WTC11 (cell line): Measurements from ENCODE around the gene SCAF11. TPM values are rescaled to one million over a fixed set of nuclear protein-coding genes. Genes with fewer than 3 reads are reported as not detected.

ENCODE experiments used
- ATAC-seq: fragments of 200-7000 bp; cut with Tn5 transposase; 2 replicates; pipeline ENCODE4 v1.10.0; 2021; ENCODE audit warnings: mild to moderate bottlenecking, moderate library complexity
- CTCF ChIA-PET: fragments of 300-600 bp; sonication (Branson Sonifier 250); formaldehyde crosslinking; loops from one replicate; lab custom pipeline; 2021; ENCODE audit warnings: antibody characterized with exemption; lab: Charles Lee
- POLR2A ChIA-PET: fragments of 350-600 bp; sonication (Branson Sonifier 250); formaldehyde crosslinking; loops from one replicate; lab custom pipeline; 2021; ENCODE audit warnings: antibody characterized with exemption; lab: Charles Lee
- DNase-seq: peaks from one replicate; pipeline ENCODE4 v3.0.0; 2021; ENCODE audit warnings: low spot score
- H3K27ac Mint-ChIP-seq: 2 replicates; pipeline ENCODE4 v1.8.0; 2021; ENCODE audit warnings: mixed read lengths
- H3K27me3 Mint-ChIP-seq: 2 replicates; pipeline ENCODE4 v1.8.0; 2021; ENCODE audit warnings: low read depth, mild to moderate bottlenecking, moderate library complexity, mixed read lengths
- H3K36me3 Mint-ChIP-seq: 2 replicates; pipeline ENCODE4 v1.8.0; 2021; ENCODE audit warnings: mixed read lengths
- H3K4me1 Mint-ChIP-seq: 2 replicates; pipeline ENCODE4 v1.8.0; 2022; ENCODE audit warnings: mixed read lengths
- H3K4me3 Mint-ChIP-seq: 2 replicates; pipeline ENCODE4 v1.8.0; 2021; ENCODE audit warnings: mild to moderate bottlenecking, moderate library complexity, mixed read lengths
- H3K9me3 Mint-ChIP-seq: 2 replicates; pipeline ENCODE4 v1.8.0; 2021; ENCODE audit warnings: mixed read lengths
- CTCF ChIP-seq: fragments of 200-600 bp; IDR thresholded peaks from 2 replicates; pipeline ENCODE4 v1.8.0; 2022; ENCODE audit warnings: antibody characterized with exemption
- E2F5 ChIP-seq: sonication (generic); formaldehyde crosslinking; IDR thresholded peaks from 2 replicates; pipeline ENCODE4 v1.8.1; 2022; ENCODE audit warnings: mild to moderate bottlenecking, moderate library complexity, missing genetic modification reagents
- ETV6 ChIP-seq: sonication (generic); formaldehyde crosslinking; IDR thresholded peaks from 2 replicates; pipeline ENCODE4 v1.8.1; 2022; ENCODE audit warnings: mild to moderate bottlenecking, missing genetic modification reagents
- FOXP1 ChIP-seq: sonication (generic); formaldehyde crosslinking; IDR thresholded peaks from 2 replicates; pipeline ENCODE4 v1.8.0; 2022; ENCODE audit warnings: missing genetic modification reagents, mild to moderate bottlenecking, moderate library complexity, borderline replicate concordance
- GABPB1 ChIP-seq: sonication (generic); formaldehyde crosslinking; IDR thresholded peaks from 2 replicates; pipeline ENCODE4 v1.8.1; 2023; ENCODE audit warnings: mild to moderate bottlenecking, missing genetic modification reagents
- GRHL2 ChIP-seq: fragments of 250-450 bp; sonication (Bioruptor Pico); IDR thresholded peaks from 2 replicates; pipeline ENCODE4 v1.8.0; 2022; ENCODE audit warnings: mild to moderate bottlenecking, moderate library complexity; ENCODE audit not compliant: insufficient replicate concordance, severe bottlenecking
- HMGA2 ChIP-seq: fragments of 250-450 bp; sonication (Bioruptor Pico); IDR thresholded peaks from 2 replicates; pipeline ENCODE4 v1.4.0; 2021; ENCODE audit warnings: mild to moderate bottlenecking, moderate library complexity
- JAZF1 ChIP-seq: fragments of 250-450 bp; sonication (Bioruptor Pico); IDR thresholded peaks from 2 replicates; pipeline ENCODE4 v1.9.0; 2021; ENCODE audit warnings: moderate library complexity, mild to moderate bottlenecking, inconsistent platforms
- KAT7 ChIP-seq: sonication (generic); formaldehyde crosslinking; IDR thresholded peaks from 2 replicates; pipeline ENCODE4 v1.8.1; 2023; ENCODE audit warnings: missing genetic modification reagents, mild to moderate bottlenecking, borderline replicate concordance
- MAX ChIP-seq: sonication (generic); formaldehyde crosslinking; IDR thresholded peaks from 2 replicates; pipeline ENCODE4 v1.8.0; 2022; ENCODE audit warnings: mild to moderate bottlenecking, missing genetic modification reagents
- MLX ChIP-seq: sonication (generic); formaldehyde crosslinking; IDR thresholded peaks from 2 replicates; pipeline ENCODE4 v1.8.1; 2023; ENCODE audit warnings: mild to moderate bottlenecking, missing genetic modification reagents, moderate library complexity
- NFATC4 ChIP-seq: fragments of 250-450 bp; sonication (Bioruptor Pico); IDR thresholded peaks from 2 replicates; pipeline ENCODE4 v1.9.0; 2021; ENCODE audit warnings: mild to moderate bottlenecking
- NR1H2 ChIP-seq: sonication (generic); formaldehyde crosslinking; IDR thresholded peaks from 2 replicates; pipeline ENCODE4 v1.9.0; 2021; ENCODE audit warnings: mild to moderate bottlenecking, moderate library complexity, missing genetic modification reagents
- PREB ChIP-seq: sonication (generic); formaldehyde crosslinking; IDR thresholded peaks from 2 replicates; pipeline ENCODE4 v1.8.1; 2022; ENCODE audit warnings: mild to moderate bottlenecking, missing genetic modification reagents, moderate library complexity, borderline replicate concordance
- PRRX2 ChIP-seq: fragments of 250-450 bp; sonication (Bioruptor Pico); IDR thresholded peaks from 2 replicates; pipeline ENCODE4 v1.8.0; 2021; ENCODE audit warnings: mild to moderate bottlenecking
- RORB ChIP-seq: fragments of 250-450 bp; sonication (Bioruptor Pico); IDR thresholded peaks from 2 replicates; pipeline ENCODE4 v1.9.0; 2021; ENCODE audit warnings: mild to moderate bottlenecking
- SOX15 ChIP-seq: fragments of 250-450 bp; sonication (Bioruptor Pico); IDR thresholded peaks from 2 replicates; pipeline ENCODE4 v1.9.0; 2021; ENCODE audit warnings: mild to moderate bottlenecking
- TCF7 ChIP-seq: sonication (generic); formaldehyde crosslinking; IDR thresholded peaks from 2 replicates; pipeline ENCODE4 v1.8.0; 2022; ENCODE audit warnings: mild to moderate bottlenecking, low read depth, missing genetic modification reagents, moderate library complexity
- TEAD4 ChIP-seq: sonication (generic); formaldehyde crosslinking; IDR thresholded peaks from 2 replicates; pipeline ENCODE4 v1.8.0; 2022; ENCODE audit warnings: mild to moderate bottlenecking, missing genetic modification reagents
- ZNF138 ChIP-seq: sonication (generic); formaldehyde crosslinking; conservative IDR thresholded peaks from 2 replicates; pipeline ENCODE4 v1.8.1; 2022; ENCODE audit warnings: mild to moderate bottlenecking, moderate library complexity, missing genetic modification reagents
- ZNF263 ChIP-seq: sonication (generic); formaldehyde crosslinking; IDR thresholded peaks from 2 replicates; pipeline ENCODE4 v1.8.1; 2022; ENCODE audit warnings: low read depth, mild to moderate bottlenecking, moderate library complexity, missing genetic modification reagents
- ZNF396 ChIP-seq: fragments of 250-450 bp; sonication (Bioruptor Pico); IDR thresholded peaks from 2 replicates; pipeline ENCODE4 v1.8.0; 2021; ENCODE audit warnings: mild to moderate bottlenecking, moderate library complexity, borderline replicate concordance
- ZNF532 ChIP-seq: fragments of 250-450 bp; sonication (Bioruptor Pico); IDR thresholded peaks from 2 replicates; pipeline ENCODE4 v1.9.0; 2021; ENCODE audit warnings: mild to moderate bottlenecking, borderline replicate concordance
- ZNF671 ChIP-seq: fragments of 250-450 bp; sonication (Bioruptor Pico); IDR thresholded peaks from 2 replicates; pipeline ENCODE4 v1.8.0; 2021; ENCODE audit warnings: mild to moderate bottlenecking
- total RNA-seq: library from RNA; stranded (reverse); gene quantifications from 3 replicates; pipeline ENCODE4 v1.2.3, GENCODE V29; 2021

Gene SCAF11
- total RNA-seq, 1 experiment from 2014 or later, result 72.6 TPM

- TF ChIP-seq PREB, result no peak
- TF ChIP-seq NFATC4, result no peak
- TF ChIP-seq KAT7 (CRISPR knock-in tag), result no peak
- TF ChIP-seq FOXP1 (CRISPR knock-in tag), result no peak
These were observed 31.3 kb downstream of the SCAF11 start (continued) for GRCh38 chr12:45959025-45959424.

- DNase-seq (no peak), ATAC-seq (no peak)
- Mint-ChIP-seq H3K4me3 (no peak overlapping the region), H3K27me3 (no peaks in the 10 kb centered on the region), H3K36me3 (peaks cover 18% of the 10 kb centered on the region), H3K27ac (no peak overlapping the region), H3K9me3 (no peaks in the 10 kb centered on the region), H3K4me1 (no peaks in the 10 kb centered on the region)
- TF ChIP-seq ZNF263 (CRISPR knock-in tag), result no peak
- no peak for TF ChIP-seq NR1H2 (CRISPR knock-in tag)
- TF ChIP-seq KAT7 (CRISPR knock-in tag), result no peak
- TF ChIP-seq ZNF532, result no peak
- no peak for TF ChIP-seq MAX (CRISPR knock-in tag)
- no peak for TF ChIP-seq MLX (CRISPR knock-in tag)
- no peak for TF ChIP-seq SOX15 (CRISPR knock-in tag)
- no peak for TF ChIP-seq TCF7
- no peak for TF ChIP-seq JAZF1 (CRISPR knock-in tag)
- no peak for TF ChIP-seq PRRX2 (CRISPR knock-in tag)
- ChIA-PET POLR2A (no interaction called here), CTCF (interaction anchor here (0.9 kb wide), 1 partner anchor 42 kb away, joined by 3 read pairs; no protein-coding TSS in a partner anchor)
These were observed 41.8 kb downstream of the SCAF11 start for GRCh38 chr12:45948546-45948945.

GRCh38 chr12:45946435-45946834, 43.9 kb downstream of the SCAF11 start:
- DNase-seq, result no peak
- no peak for TF ChIP-seq ZNF138 (CRISPR knock-in tag)
- no peak for TF ChIP-seq CTCF
- no peak for TF ChIP-seq ZNF396 (CRISPR knock-in tag)
- no peak for TF ChIP-seq RORB (CRISPR knock-in tag)
- no peak for TF ChIP-seq TEAD4
- no peak for TF ChIP-seq GRHL2 (CRISPR knock-in tag)
- TF ChIP-seq ZNF671 (CRISPR knock-in tag), result no peak
- TF ChIP-seq E2F5 (CRISPR knock-in tag), result no peak
- TF ChIP-seq GABPB1 (CRISPR knock-in tag), result no peak
- TF ChIP-seq ETV6, result no peak
- TF ChIP-seq HMGA2, result no peak
- no peak for TF ChIP-seq TCF7
- Mint-ChIP-seq H3K4me3 (no peak overlapping the region), H3K36me3 (peaks cover 26% of the 10 kb centered on the region), H3K27me3 (no peaks in the 10 kb centered on the region), H3K27ac (no peak overlapping the region), H3K4me1 (no peaks in the 10 kb centered on the region), H3K9me3 (no peaks in the 10 kb centered on the region)
- ChIA-PET CTCF (no interaction called here), POLR2A (interaction anchor here (1.3 kb wide), 1 partner anchor 12 kb away, joined by 8 read pairs; no protein-coding TSS in a partner anchor)
- ATAC-seq, result no peak
